GM18909 (cell line): ENCODE data around the gene SPTLC2.

Experiments used
- ATAC-seq: cut with Tn5 transposase; IDR thresholded peaks from one replicate; pipeline ENCODE4 v1.9.1; 2021; ENCODE audit warnings: mild to moderate bottlenecking; ENCODE audit not compliant: unreplicated experiment, poor library complexity

SPTLC2 gene

GRCh38 chr14:77511486-77512162, 104.8 kb downstream of the SPTLC2 start:
- no peak for ATAC-seq

GRCh38 chr14:77509366-77509765, 107.1 kb downstream of the SPTLC2 start:
- no peak for ATAC-seq

DNA sequence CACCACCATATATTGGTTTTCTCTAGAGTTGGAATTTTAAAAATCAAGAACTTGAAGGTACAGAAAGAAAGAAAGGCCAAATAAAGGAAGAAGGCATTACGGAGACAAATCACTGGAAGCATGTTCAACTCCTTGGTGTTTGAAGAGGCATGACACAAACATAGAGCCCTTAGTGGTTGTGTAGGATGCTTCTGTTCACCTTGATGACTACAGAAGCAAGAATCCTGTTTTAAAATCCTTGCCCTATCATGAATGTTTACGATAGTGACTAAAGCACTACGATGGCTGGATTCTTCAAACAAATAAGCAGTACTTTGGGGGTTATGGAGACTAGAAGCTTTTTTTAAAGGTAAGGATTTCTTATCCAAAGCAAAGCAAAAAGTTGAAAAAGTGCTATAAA, 107.6 kb downstream of the SPTLC2 start:
- ATAC-seq: no peak

GRCh38 chr14:77508249-77508648, 108.2 kb downstream of the SPTLC2 start:
- no peak for ATAC-seq

DNA sequence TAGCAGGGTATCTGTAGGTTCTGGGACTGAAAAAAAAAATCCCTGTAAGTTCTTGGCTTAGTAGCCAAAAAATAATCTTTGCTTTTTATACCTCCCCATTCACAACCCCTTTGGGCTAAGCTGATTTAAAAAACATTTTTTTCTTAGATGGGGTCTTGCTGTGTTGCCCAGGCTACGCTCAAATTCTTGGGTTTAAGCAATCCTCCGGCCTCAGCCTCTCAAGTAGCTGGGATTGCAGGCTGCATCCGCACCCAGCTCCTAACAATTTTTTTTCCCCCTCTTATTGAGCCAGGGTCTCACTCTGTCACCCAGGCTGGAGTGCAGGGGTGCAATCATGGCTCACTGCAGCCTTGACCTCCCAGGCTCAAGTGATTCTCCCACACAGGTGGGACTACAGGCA, 108.7 kb downstream of the SPTLC2 start:
- ATAC-seq: no peak

GRCh38 chr14:77505031-77505430, 111.4 kb downstream of the SPTLC2 start:
- no peak for ATAC-seq

DNA sequence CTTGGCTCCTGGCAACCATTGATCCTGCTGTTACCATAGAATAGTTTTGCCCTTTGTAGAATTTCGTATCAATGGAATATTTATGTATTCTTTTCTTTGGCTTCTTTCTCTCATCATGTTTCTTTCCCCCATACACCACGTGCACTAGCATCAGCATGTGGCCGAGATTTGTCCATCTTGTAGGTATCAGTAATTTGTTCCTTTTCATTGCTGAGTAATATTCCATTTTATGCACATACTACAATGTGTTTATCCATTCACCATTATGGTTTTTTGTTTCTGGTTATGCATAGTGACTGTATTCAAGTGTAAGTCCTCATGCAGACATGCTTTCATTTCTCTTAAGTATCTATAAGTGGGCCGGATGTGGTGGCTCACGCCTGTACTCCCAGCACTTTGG, 113.3 kb downstream of the SPTLC2 start:
- no peak for ATAC-seq

DNA sequence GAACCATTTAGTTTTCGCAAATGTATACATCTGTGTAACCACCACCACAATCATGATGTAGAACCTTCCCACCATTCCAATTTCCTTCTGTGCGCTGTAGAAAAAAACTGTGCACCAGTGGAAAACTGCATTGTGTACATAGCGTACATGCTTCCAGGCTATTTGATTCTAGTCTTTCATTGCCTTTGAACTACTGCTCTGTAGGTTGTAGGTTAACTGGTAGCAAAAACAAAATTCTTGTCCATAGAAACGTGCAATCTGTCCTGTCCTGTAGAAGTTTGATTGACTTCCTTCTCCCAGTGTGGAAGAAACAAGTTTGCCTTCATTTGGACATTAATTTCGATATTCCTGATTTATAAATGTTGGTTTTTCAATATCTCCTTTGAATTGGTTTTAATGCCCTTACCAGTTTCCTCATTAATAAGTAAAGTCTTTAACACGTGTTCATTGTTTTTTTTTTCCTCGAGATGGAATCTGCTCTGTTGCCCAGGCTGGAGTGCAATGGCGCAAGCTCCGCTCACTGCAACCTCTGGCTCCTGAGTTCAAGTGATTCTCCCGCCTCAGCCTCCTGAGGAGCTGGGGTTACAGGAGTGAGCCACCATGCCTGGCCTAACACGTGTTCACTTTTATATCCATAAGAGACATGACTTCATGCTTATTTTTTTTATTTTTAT, 114.2 kb downstream of the SPTLC2 start:
- ATAC-seq: no peak

GRCh38 chr14:77498984-77499527, 117.4 kb downstream of the SPTLC2 start:
- ATAC-seq: peak; percentile 38

GRCh38 chr14:77498120-77498979, 118.1 kb downstream of the SPTLC2 start, which contains the start of gene ISM2:
ISM2 (minus strand) TSS chr14:77498816; CDS start chr14:77498793, 23 bp downstream.
- ATAC-seq: peak; percentile 59

GRCh38 chr14:77495334-77495733, 121.1 kb downstream of the SPTLC2 start:
- no peak for ATAC-seq

DNA sequence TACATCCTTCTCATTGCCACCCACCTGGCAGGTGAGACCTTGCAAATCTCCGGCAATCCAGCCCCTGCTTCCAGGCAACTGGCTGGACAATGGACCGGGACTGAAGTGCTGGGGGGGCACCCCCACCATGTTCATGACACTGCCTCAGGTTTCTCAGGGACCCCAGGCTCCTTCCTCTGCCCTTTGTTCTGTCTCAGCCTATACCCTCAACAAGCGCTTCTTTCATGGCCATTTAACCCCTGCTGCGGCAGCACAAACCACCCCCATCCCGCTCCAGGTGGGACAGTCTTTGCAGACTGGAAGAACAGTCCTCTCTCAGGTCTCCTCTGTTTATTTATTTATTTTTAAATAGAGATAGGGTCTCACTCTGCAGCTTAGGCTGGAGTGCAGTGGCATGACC, 125.4 kb downstream of the SPTLC2 start:
- no peak for ATAC-seq

DNA sequence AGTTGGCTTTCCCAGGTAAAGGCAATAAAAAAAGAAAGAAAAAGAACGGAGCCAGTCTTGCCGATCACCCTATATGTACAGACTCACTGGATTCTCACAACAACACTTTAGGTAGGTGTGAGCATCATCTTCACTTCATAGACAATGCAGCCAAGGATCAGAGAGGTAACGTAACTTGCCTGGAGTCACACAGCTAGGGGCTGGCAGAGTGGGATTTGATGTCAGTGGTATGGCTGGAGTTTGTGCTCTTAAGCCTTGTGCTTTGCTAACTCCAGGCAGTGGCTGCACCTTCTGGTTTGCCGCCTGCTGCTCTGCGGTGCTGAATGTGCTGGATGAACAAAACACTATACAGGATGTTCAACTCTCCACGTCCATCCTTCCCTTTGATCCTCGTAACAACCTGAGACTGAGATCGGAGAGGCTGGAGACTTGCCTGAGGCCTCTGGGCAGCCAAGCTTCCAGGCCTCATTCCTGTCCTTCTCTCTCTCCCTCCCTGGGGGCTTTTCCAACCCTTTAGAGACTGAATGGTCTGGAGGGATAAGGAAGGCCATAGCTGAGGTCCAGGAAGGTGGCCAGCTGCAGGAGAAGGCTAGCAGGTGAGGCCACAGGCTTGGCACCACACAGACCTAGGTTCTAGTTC, 126.0 kb downstream of the SPTLC2 start:
- ATAC-seq: no peak

- no peak for ATAC-seq
Observed at GRCh38 chr14:77489041-77489440, 127.4 kb downstream of the SPTLC2 start.

DNA sequence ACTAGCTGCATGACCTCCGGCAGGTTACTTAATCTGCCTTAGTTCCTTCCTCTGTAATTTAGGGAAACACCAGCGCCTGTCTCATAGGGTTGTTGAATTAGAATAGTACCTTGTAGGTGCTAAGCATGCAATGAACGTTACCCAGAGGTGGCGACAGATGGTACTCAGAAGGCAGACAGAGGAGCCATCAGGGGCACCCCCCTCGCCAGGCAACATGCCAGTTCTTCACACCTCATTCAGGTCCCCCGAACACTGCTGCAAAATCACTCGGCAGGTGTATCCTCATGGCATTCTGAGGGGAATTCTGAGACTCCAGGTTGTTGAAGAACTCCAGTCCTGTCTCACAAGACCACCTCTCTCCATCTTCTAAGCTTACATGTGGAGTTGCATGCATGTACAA, 127.9 kb downstream of the SPTLC2 start:
- no peak for ATAC-seq

- no peak for ATAC-seq
Observed at GRCh38 chr14:77485901-77486678, 130.3 kb downstream of the SPTLC2 start.

- no peak for ATAC-seq
Observed at GRCh38 chr14:77485256-77485655, 131.2 kb downstream of the SPTLC2 start.

DNA sequence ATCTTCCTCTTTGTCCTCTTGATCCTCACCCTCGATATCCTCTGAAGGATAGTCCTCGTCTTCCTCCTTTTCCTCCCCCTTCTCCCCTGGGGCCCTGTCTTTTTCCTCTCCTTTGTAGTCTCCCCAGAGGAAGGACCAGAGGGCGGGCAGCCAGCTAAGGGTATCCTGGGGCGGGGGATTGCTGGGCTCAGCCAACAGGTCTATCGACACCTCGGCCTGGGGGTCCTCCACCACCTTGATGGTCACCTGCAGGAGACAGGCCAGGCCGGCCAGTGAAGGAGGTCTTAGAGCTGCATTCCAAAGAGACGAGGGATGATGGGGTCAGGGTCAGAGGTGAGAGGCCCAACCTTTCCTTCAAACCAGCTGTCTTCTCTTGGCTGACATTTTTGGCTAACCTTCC, 134.0 kb downstream of the SPTLC2 start:
- ATAC-seq: no peak

- ATAC-seq: peak; percentile 94
Observed at GRCh38 chr14:77478796-77479195, 137.6 kb downstream of the SPTLC2 start.

GRCh38 chr14:77478029-77478428, 138.4 kb downstream of the SPTLC2 start:
- ATAC-seq: no peak
